Measurements from ENCODE around the gene KAT5. TPM values are rescaled to one million over a fixed set of nuclear protein-coding genes. Genes with fewer than 3 reads are reported as not detected.

Gene KAT5
- total RNA-seq, 4 donors from 2014 or later = 68.1 to 118 (median 92.3) TPM

DNA sequence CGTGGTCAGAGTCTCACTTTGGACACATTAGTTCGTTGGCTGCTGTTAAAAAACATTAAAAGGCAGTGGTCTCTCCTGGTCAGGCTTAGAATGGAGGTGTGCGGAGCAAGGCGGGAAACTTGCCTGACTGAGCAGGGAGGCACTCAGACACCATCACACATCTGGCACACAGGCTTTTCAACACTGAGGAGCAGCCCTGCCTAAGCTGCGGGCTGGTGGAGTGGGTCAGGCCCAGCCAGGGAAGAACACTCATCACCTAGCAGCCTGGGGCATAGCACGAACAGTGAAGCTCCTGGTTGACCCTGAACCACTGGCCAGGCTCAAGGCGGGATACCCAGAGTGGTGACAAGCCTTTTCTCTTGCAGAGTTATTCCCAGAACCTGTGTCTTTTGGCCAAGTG, 4.2 kb downstream of the KAT5 start:
- DNase-seq (ENCODE audit: low spot score in 2 of 2) = no peak
- no peak overlapping the region for H3K4me3 ChIP-seq
- peaks cover 5 to 69% (median 28%) of the 10 kb centered on the region in 3 donors for H3K36me3 ChIP-seq
- 84 to 91% methylated on average over 7 of the region's 7 CpGs for WGBS, 2 donors
- H3K27me3 ChIP-seq = no peaks in the 10 kb centered on the region
- H3K27ac ChIP-seq = no peak overlapping the region
- peaks cover 0 to 44% (median 20%) of the 10 kb centered on the region in 4 donors for H3K4me1 ChIP-seq
- no peaks in the 10 kb centered on the region for H3K9me3 ChIP-seq
- TF ChIP-seq, protein P1, sequence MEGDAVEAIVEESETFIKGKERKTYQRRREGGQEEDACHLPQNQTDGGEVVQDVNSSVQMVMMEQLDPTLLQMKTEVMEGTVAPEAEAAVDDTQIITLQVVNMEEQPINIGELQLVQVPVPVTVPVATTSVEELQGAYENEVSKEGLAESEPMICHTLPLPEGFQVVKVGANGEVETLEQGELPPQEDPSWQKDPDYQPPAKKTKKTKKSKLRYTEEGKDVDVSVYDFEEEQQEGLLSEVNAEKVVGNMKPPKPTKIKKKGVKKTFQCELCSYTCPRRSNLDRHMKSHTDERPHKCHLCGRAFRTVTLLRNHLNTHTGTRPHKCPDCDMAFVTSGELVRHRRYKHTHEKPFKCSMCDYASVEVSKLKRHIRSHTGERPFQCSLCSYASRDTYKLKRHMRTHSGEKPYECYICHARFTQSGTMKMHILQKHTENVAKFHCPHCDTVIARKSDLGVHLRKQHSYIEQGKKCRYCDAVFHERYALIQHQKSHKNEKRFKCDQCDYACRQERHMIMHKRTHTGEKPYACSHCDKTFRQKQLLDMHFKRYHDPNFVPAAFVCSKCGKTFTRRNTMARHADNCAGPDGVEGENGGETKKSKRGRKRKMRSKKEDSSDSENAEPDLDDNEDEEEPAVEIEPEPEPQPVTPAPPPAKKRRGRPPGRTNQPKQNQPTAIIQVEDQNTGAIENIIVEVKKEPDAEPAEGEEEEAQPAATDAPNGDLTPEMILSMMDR (IDR thresholded peaks at IDR 0.05) = no peak
- TF ChIP-seq EP300 (IDR thresholded peaks at IDR 0.05) (no peak), POLR2A (IDR thresholded peaks at IDR 0.05) (no peak)

- TF ChIP-seq, protein P1 (IDR thresholded peaks at IDR 0.05) = no peak
- no peak for TF ChIP-seq POLR2A (IDR thresholded peaks at IDR 0.05)
- no peak for TF ChIP-seq EP300 (IDR thresholded peaks at IDR 0.05)
- Histone ChIP-seq H3K36me3 (peaks cover 5 to 69% (median 28%) of the 10 kb centered on the region in 3 donors), H3K4me3 (no peak overlapping the region), H3K9me3 (no peaks in the 10 kb centered on the region), H3K27me3 (no peaks in the 10 kb centered on the region), H3K27ac (no peak overlapping the region), H3K4me1 (peaks cover 0 to 42% (median 20%) of the 10 kb centered on the region in 4 donors)
- WGBS, 2 donors = 79 to 85% methylated on average over 14 of the region's 14 CpGs
- DNase-seq (ENCODE audit: low spot score in 2 of 2) = no peak
These were observed 4.8 kb downstream of the KAT5 start for GRCh38 chr11:65716774-65717405.

DNA sequence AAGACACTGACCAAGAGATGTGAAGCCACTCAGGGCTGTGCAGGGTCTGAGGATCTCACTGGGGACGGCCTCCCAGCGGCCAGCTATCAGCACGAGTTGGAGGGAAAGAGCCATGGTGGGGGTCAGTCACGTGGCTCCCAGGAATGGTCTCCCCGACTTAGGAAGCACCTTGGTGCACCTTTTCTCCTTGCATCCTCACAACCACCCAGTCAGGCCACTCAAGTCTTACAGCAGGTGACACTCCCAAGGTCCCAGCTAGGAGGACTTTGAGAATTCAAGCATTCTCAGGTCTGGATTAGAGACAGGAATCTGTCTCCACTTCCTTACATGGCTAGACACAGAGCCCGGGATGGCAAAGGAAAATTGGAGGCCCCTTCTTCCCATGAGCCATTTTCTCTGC, 5.9 kb downstream of the KAT5 start:
- DNase-seq (ENCODE audit: low spot score in 2 of 2) = no peak
- Histone ChIP-seq H3K9me3 (no peaks in the 10 kb centered on the region), H3K4me3 (no peak overlapping the region), H3K27me3 (no peaks in the 10 kb centered on the region), H3K4me1 (peaks cover 0 to 38% (median 17%) of the 10 kb centered on the region in 4 donors), H3K36me3 (peaks cover 5 to 67% (median 28%) of the 10 kb centered on the region in 3 donors), H3K27ac (no peak overlapping the region)
- TF ChIP-seq EP300 (IDR thresholded peaks at IDR 0.05) (no peak), POLR2A (IDR thresholded peaks at IDR 0.05) (no peak)
- TF ChIP-seq, protein P1 (IDR thresholded peaks at IDR 0.05) = no peak
- WGBS, 2 donors = 68 to 72% methylated on average over 5 to 6 of the region's 6 CpGs

- H3K36me3 ChIP-seq = peaks cover 5 to 61% (median 27%) of the 10 kb centered on the region in 3 donors
- peaks cover 0 to 31% (median 13%) of the 10 kb centered on the region in 4 donors for H3K4me1 ChIP-seq
- no peaks in the 10 kb centered on the region for H3K27me3 ChIP-seq
- no peaks in the 10 kb centered on the region for H3K9me3 ChIP-seq
- peak overlapping the region in 1 of 4 donors; percentile 19 for H3K27ac ChIP-seq
- TF ChIP-seq, protein P1 (IDR thresholded peaks at IDR 0.05) = no peak
- TF ChIP-seq EP300 (IDR thresholded peaks at IDR 0.05) = no peak
- no peak for TF ChIP-seq POLR2A (IDR thresholded peaks at IDR 0.05)
- 90 to 98% methylated on average over 4 of the region's 4 CpGs for whole genome bisulfite sequencing, 2 donors
- DNase-seq (ENCODE audit: low spot score in 2 of 2) = no peak
- H3K4me3 ChIP-seq = peak overlapping the region in 1 of 4 donors; percentile 88
These were observed 6.5 kb downstream of the KAT5 start for GRCh38 chr11:65718531-65718930.

GRCh38 chr11:65718964-65719492, 7.0 kb downstream of the KAT5 start:
- Histone ChIP-seq H3K27me3 (no peaks in the 10 kb centered on the region), H3K4me1 (peaks cover 0 to 30% (median 13%) of the 10 kb centered on the region in 4 donors), H3K27ac (peak overlapping the region in 1 of 4 donors; percentile 19), H3K9me3 (no peaks in the 10 kb centered on the region), H3K4me3 (peak overlapping the region in 2 of 4 donors; percentile 74 to 88), H3K36me3 (peaks cover 5 to 56% (median 22%) of the 10 kb centered on the region in 3 donors)
- no peak for DNase-seq (ENCODE audit: low spot score in 2 of 2)
- WGBS, 2 donors = 60 to 62% methylated on average over 10 of the region's 10 CpGs
- TF ChIP-seq, protein P1 (IDR thresholded peaks at IDR 0.05) = no peak
- TF ChIP-seq POLR2A (IDR thresholded peaks at IDR 0.05) (no peak), EP300 (IDR thresholded peaks at IDR 0.05) (no peak)

Measured in tibial nerve (tissue), 4 donors.